ENCODE results near the gene CDHR3.

The CDHR3 gene

DNA sequence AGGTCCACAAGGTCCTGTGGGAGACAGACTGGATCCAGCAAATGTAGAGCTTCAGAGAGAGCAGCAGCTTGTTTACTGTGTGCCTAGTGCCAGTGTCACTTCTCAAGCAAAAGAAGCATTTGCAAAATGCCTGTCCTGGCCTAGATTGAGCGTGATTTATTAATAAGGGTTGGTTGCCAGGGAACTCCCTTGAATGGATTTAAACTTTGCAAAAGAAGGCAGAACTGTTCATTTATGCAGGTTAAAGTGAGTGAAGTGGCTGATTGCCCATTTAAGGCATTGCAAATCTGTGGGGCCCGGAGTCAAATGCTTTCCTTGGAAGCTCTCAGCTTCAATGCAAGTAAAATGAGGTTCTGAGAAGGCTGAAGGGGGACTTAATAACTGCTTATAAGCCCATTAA, 71.3 kb downstream of the CDHR3 start:
- ATAC-seq (replicated peaks) (no peak), DNase-seq (no peak)
- no peak overlapping the region for H3K27ac Mint-ChIP-seq
- peaks cover 1 to 7% of the 10 kb centered on the region in 2 donors for H3K36me3 Mint-ChIP-seq
- H3K4me3 Mint-ChIP-seq: no peak overlapping the region
- H3K4me1 Mint-ChIP-seq: peaks cover 20 to 43% of the 10 kb centered on the region in 2 donors
- H3K9me3 Mint-ChIP-seq: no peaks in the 10 kb centered on the region
- H3K27me3 Mint-ChIP-seq: no peaks in the 10 kb centered on the region

DNA sequence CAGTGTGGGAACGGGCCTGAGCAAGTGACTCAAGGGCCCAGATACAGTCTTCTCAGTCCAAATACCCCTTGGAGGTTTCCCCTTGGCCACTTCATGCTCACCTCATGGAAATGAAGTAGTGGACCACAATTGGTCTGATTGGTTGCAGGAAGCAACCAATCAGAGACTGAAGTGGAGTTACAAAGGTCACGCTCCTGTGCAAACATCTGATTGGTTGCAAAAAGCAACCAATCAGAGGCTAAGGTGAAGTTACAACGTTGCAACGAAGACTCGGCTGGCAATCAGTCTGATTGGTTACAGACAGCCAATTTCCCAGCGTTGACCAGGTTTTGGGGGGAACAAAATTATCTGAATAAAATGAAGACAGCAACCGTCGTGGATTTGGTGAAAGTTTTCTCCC, 72.5 kb downstream of the CDHR3 start:
- no peaks in the 10 kb centered on the region for H3K9me3 Mint-ChIP-seq
- H3K4me1 Mint-ChIP-seq: peaks cover 17 to 34% of the 10 kb centered on the region in 2 donors
- H3K27ac Mint-ChIP-seq: no peak overlapping the region
- H3K36me3 Mint-ChIP-seq: peaks cover 1 to 7% of the 10 kb centered on the region in 2 donors
- ATAC-seq (replicated peaks) (no peak), DNase-seq (no peak)
- H3K4me3 Mint-ChIP-seq: no peak overlapping the region
- no peaks in the 10 kb centered on the region for H3K27me3 Mint-ChIP-seq

DNA sequence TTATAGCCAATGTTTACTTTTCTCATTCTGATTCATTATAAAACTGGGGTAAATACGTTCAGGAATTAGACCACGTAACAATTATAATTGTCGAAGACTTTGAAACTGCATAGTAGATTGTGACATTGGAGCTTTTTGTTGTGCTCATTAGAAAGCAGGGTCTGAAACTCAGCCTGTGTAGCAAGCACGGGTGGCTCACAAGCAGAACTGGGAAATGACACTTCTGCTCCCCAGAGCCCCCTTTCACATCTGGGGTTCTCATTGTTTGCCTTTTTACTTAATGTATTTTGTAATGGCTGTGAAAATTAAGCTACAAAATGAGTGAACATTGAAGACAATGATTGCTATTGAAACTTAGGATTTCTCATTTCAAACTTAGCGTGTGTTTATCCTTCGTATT, 72.9 kb downstream of the CDHR3 start:
- Mint-ChIP-seq H3K4me3 (no peak overlapping the region), H3K36me3 (peaks cover 1 to 7% of the 10 kb centered on the region in 2 donors), H3K4me1 (peaks cover 14 to 32% of the 10 kb centered on the region in 2 donors), H3K9me3 (no peaks in the 10 kb centered on the region), H3K27me3 (no peaks in the 10 kb centered on the region), H3K27ac (no peak overlapping the region)
- ATAC-seq (replicated peaks) (peak; percentile 53 to 57), DNase-seq (no peak)

DNA sequence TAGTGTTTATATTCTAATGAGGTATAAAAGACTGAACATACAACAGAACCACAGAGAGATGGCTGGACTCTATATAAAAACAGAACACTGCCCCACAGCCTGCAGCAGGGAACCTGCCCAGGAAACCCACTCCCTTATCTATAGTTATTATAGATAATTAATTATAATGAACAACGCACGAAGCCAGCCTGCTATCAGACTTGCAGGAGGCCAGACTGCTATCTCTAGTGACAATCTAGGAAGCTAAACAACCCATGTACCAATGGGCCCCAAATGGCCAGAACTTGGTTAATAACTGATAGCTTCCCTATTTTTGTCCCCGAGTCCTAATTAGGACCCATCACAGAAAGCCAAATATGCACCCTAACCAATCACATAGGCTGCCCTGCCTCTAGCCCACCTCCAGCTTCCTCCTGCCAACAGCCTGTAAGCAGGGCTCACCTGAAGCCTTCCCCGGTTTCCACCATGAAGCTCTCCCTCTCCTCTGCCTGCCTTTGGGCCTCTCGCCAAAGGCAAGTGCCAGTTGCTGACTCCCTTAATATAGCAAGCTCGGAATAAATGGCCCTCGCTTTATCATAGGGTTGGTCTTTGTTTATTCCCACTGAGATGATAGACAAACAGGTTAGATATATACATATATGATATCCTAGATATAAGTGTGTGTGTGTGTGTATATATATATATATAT, 74.6 kb downstream of the CDHR3 start:
- Mint-ChIP-seq H3K4me3 (no peak overlapping the region), H3K4me1 (peaks cover 14 to 30% of the 10 kb centered on the region in 2 donors), H3K27ac (no peak overlapping the region), H3K27me3 (no peaks in the 10 kb centered on the region), H3K36me3 (peaks cover 0 to 1% of the 10 kb centered on the region in 2 donors), H3K9me3 (no peaks in the 10 kb centered on the region)
- DNase-seq (no peak), ATAC-seq (replicated peaks) (no peak)

DNA sequence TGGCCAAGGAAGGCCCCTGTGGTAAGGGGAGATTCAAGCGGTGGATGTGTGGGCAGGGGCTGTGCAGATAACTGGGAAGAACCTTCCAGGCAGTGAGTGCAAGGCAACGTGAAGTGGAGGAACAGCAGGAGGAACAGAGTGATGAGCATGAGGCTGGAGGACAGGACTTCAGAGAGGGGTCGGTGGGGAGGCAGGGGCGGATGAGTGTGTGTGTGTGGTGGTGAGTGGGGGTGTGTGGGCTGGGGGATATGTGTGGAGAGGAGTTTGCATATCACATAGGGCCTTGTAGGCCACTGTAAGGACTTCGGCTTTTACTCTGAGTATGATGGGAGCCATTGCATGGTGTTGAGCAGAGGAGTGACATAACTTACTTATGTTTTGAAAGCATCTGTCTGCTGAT, 75.2 kb downstream of the CDHR3 start:
- Mint-ChIP-seq H3K4me3 (no peak overlapping the region), H3K27me3 (no peaks in the 10 kb centered on the region), H3K9me3 (no peaks in the 10 kb centered on the region), H3K4me1 (peaks cover 16 to 34% of the 10 kb centered on the region in 2 donors), H3K27ac (no peak overlapping the region), H3K36me3 (peaks cover 0 to 1% of the 10 kb centered on the region in 2 donors)
- ATAC-seq (replicated peaks): no peak
- DNase-seq: no peak

DNA sequence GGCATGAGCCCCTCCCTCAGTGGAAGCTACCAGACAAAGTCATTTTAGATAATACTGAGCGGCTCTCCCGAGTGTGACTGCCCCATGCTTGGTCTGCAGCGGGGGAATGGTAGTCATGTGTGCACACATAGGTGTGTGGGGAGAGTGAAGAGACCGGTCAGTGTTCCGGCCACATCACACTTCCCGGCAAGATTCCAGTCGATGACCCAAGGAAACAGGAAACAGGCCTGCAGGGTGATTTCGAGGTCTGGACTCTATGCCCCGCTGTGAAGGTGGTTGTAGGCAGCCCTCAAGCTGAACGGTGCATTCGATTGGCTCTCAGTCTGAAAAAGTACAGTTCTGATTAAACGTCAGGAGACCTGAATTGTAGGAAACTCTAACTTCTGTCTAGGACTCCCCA, 75.9 kb downstream of the CDHR3 start:
- Mint-ChIP-seq H3K27me3 (no peaks in the 10 kb centered on the region), H3K4me1 (peaks cover 16 to 34% of the 10 kb centered on the region in 2 donors), H3K27ac (no peak overlapping the region), H3K36me3 (peaks cover 0 to 1% of the 10 kb centered on the region in 2 donors), H3K4me3 (no peak overlapping the region), H3K9me3 (no peaks in the 10 kb centered on the region)
- DNase-seq (no peak), ATAC-seq (replicated peaks) (no peak)

DNA sequence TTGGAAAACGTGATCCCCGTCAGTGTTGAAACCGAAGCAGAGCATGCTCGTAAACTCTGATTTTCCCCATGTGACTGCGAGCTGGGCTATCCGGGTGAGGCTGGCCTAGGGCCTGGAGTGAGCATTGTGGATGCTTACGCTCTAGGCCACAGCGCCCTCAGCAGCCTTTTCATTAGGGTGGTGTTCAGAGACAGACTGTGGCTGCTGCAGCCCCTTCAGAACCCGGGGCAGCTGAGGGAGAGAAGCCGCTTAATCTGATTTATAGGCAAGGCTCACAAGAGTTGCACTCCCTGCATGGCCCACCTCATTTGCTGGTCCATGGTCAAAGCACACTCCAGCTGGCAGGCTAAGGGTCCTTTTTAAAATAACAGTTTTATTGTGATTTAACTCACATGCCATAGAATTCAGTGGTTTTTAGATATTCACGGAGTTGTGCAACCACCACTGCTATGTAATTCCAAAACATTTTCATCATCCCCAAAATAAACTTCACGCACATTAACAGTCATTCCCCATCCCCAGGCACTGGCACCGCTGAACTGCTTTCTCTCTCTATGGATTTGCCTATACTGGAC, 76.5 kb downstream of the CDHR3 start:
- Mint-ChIP-seq H3K4me3 (no peak overlapping the region), H3K4me1 (peaks cover 16 to 34% of the 10 kb centered on the region in 2 donors), H3K27me3 (no peaks in the 10 kb centered on the region), H3K9me3 (no peaks in the 10 kb centered on the region), H3K27ac (no peak overlapping the region), H3K36me3 (peaks cover 0 to 1% of the 10 kb centered on the region in 2 donors)
- DNase-seq: no peak
- no peak for ATAC-seq (replicated peaks)

DNA sequence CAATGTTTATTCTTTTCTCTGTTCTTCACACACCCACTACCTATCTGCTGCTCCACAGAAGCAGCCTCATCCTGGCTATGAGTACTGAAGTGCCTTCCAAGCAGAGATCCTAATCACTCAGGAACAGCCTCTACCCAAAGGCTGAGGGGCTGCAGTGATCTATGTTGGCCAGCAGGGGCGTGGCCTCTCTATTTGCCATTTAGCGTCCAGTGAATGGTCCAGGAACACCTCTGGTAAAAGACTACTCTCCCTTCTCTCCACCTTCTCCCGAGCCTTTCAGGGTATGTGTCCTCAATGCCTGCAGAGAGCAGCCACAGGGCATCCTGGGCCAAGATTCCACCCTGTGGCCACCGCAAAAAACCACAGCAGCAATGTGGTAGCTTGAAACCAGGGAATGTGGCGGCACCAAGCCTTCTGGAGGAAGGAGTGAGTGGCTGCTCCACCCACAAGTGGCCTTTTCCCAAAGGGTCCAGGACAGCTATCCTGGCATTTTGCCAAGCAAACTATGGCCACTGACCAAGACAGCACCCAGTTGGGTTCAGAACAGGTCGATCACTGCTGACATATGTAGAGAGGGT, 78.2 kb downstream of the CDHR3 start:
- Mint-ChIP-seq H3K36me3 (no peaks in the 10 kb centered on the region), H3K27ac (peak overlapping the region; percentile 65), H3K4me3 (no peak overlapping the region), H3K27me3 (no peaks in the 10 kb centered on the region), H3K9me3 (no peaks in the 10 kb centered on the region), H3K4me1 (peaks cover 12 to 31% of the 10 kb centered on the region in 2 donors)
- DNase-seq: no peak
- peak in 1 of 2 donors; percentile 36 for ATAC-seq (replicated peaks)

DNA sequence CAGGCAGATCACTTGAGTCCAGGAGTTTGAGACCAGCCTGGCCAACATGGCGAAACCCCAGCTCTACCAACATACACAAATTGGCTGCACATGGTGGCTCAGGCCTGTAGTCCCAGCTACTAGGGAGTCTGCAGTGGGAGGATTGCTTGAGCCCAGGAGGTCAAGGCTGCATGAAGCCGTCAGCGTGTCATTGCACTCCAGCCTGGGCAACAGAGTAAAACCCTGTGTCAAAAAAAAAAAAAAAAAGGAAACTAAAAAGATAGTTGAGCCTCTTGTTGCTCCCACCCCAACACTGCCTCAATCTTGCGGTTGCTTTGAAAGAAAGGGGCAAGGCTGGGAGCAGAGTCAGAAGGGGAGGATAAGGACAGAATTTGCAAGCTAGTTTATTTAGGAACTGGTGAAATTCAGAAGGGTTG, 79.1 kb downstream of the CDHR3 start:
- Mint-ChIP-seq H3K9me3 (no peaks in the 10 kb centered on the region), H3K36me3 (no peaks in the 10 kb centered on the region), H3K27ac (peak overlapping the region; percentile 33), H3K4me1 (peaks cover 16 to 35% of the 10 kb centered on the region in 2 donors), H3K27me3 (no peaks in the 10 kb centered on the region), H3K4me3 (peak overlapping the region; percentile 21 to 55)
- ATAC-seq (replicated peaks) (peak; percentile 1 to 11), DNase-seq (no peak)

DNA sequence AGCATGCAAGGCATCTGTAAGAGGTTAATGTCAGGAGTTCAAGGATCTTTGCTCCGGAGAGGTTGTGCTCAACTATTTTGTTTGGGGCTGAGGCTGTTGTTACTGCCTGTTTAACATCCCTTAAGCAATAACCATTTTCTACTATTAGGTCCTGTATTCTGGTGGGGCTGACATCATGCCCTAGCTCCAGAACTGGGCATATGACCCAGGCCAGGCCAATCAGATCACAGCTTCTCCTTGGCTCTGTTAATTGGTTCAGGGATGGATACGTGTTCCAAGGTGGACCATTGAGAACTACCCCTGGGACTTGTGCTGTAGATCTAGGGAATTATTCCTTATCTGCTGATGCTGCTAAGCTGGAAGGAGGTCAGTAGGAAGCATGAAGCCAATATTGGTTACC, 82.1 kb downstream of the CDHR3 start:
- Mint-ChIP-seq H3K4me3 (no peak overlapping the region), H3K27ac (no peak overlapping the region), H3K9me3 (no peaks in the 10 kb centered on the region)

DNA sequence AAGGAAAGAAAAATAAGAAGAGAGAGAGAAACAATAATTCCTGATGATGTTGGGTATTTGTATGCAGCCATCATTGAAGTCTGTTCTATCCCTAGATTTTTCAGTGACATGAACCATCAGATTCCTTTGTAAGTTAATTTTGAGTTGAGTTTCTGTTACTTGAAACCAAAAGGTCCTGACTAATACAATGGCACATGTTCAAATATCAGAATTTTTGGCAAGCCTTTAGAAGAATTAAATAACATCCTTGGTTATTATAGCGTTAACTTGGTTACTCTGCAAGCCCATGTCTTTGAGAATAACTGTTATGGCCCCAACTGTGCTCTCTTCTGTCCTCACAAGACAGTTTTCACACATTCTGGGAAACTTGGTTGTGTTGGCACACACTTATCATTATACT, 82.5 kb downstream of the CDHR3 start:
- no peaks in the 10 kb centered on the region for H3K27me3 Mint-ChIP-seq
- H3K9me3 Mint-ChIP-seq: no peaks in the 10 kb centered on the region
- no peak overlapping the region for H3K27ac Mint-ChIP-seq
- no peak overlapping the region for H3K4me3 Mint-ChIP-seq
- no peaks in the 10 kb centered on the region for H3K36me3 Mint-ChIP-seq
- no peak for DNase-seq
- peaks cover 38 to 69% of the 10 kb centered on the region in 2 donors for H3K4me1 Mint-ChIP-seq
- ATAC-seq (replicated peaks): no peak

More for the DNA sequence above, 82.1 kb downstream of the CDHR3 start:
- DNase-seq (no peak), ATAC-seq (replicated peaks) (no peak)
- H3K36me3 Mint-ChIP-seq: no peaks in the 10 kb centered on the region
- peaks cover 34 to 64% of the 10 kb centered on the region in 2 donors for H3K4me1 Mint-ChIP-seq
- no peaks in the 10 kb centered on the region for H3K27me3 Mint-ChIP-seq

DNA sequence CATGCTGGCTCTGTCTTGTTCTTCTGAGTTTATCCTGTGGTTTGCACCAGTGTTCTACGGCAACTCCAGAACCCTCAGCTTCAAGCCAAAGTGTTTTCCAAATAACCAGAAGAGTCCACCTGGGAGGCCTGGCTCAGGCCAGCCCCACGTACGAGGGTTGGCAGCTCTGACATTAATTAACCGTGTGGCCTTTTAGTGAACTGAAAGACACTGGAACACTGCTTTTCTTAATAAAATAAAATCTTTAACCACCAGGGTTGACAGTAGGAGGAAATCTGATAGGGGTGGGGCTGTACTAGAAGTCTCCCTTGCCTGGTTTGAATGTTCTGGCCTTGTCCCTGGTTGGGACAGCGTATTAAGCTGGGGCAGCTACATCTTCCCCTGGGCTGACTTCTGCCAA, 84.1 kb downstream of the CDHR3 start:
- Mint-ChIP-seq H3K27ac (peak overlapping the region; percentile 25), H3K4me3 (no peak overlapping the region), H3K9me3 (no peaks in the 10 kb centered on the region), H3K27me3 (no peaks in the 10 kb centered on the region), H3K4me1 (peaks cover 41 to 72% of the 10 kb centered on the region in 2 donors), H3K36me3 (no peaks in the 10 kb centered on the region)
- DNase-seq: no peak
- ATAC-seq (replicated peaks): no peak

DNA sequence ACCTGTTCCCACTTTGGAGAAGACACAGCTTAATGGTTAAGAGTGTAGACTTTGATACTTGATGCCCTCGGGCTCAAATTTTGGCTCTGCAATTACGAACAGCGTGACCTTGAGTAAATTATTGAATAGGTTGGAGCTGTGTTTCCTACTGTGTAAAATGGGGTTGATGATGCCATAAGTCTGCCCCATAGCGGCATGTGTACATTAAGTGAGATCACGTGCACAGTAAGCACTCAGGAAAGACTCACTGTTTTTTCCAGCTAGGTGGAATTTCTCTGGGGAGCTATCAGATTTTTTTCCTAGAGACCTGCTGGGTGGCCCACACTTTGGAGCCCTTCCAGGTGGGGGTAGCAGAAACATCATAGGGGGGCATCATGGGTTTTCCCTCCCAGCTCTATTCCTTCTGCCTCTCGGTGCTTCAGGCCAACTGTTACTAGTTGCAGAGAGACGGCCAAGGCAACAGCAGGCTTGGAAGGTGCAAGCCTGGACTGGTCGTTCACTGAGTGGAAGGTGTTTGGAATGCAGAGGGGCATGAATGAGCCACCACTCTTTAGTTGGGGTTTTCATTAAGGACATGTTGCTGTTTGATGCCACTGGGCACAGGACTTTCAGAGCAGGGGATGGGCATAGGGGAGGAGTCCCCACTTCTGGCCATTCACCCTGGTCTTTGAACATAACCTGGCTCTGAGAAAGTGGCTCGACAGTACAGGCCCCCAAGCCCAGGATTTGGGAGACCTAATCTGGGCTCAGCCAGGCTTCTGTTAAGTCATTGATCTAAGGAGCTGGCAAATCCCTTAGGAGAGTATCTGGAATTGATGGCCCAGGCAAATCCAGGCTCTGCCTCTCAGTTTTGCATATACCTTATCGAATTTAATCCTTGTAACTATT, 85.0 kb downstream of the CDHR3 start:
- Mint-ChIP-seq H3K27me3 (no peaks in the 10 kb centered on the region), H3K9me3 (no peaks in the 10 kb centered on the region), H3K27ac (peak overlapping the region; percentile 14), H3K4me1 (peaks cover 38 to 72% of the 10 kb centered on the region in 2 donors), H3K36me3 (no peaks in the 10 kb centered on the region), H3K4me3 (no peak overlapping the region)
- ATAC-seq (replicated peaks) (no peak), DNase-seq (no peak)

DNA sequence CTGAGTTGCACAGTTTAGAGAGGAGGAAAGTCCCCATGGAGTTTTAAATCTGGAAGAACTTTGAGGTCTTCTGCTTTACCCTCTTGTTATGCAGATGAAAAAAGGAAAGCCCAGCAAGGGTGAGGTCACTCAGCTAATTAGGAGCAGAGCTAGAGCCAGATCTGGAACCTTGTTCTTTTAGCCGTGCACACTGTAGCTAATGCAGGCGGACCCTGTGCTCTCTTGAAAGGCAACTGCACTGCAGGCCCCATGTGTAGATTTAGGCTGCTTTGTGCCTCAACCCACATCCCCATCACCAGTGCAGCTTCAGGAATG, 85.6 kb downstream of the CDHR3 start:
- ATAC-seq (replicated peaks): peak; percentile 40 to 50
- H3K4me1 Mint-ChIP-seq: peaks cover 41 to 77% of the 10 kb centered on the region in 2 donors
- no peaks in the 10 kb centered on the region for H3K9me3 Mint-ChIP-seq
- no peaks in the 10 kb centered on the region for H3K36me3 Mint-ChIP-seq
- no peak for DNase-seq
- no peaks in the 10 kb centered on the region for H3K27me3 Mint-ChIP-seq
- peak overlapping the region; percentile 94 for H3K27ac Mint-ChIP-seq
- no peak overlapping the region for H3K4me3 Mint-ChIP-seq

Data from stimulated activated naive B cell treated with anti-CD40 and anti-IgM and Interleukin-4, amounts not matched to agents 10 μg/mL and 1 μg/mL and 100 μg/mL, for 72 hours (primary cell).